AG09309 (cell line): Measurements from ENCODE around the gene CMTM7.

Experiments used
- DNase-seq: peaks from one replicate; pipeline ENCODE4 v3.0.0-alpha.2; 2010; ENCODE audit warnings: low read depth
- H3K4me3 ChIP-seq: 2 replicates; pipeline ENCODE4 v1.5.1; 2011; ENCODE audit warnings: mild to moderate bottlenecking, low read depth, low read length, moderate library complexity; ENCODE audit not compliant: control insufficient read depth
- CTCF ChIP-seq: IDR thresholded peaks from 2 replicates; pipeline ENCODE4 v1.5.1; 2011; ENCODE audit warnings: mild to moderate bottlenecking, low read depth, low read length, inconsistent platforms; ENCODE audit not compliant: insufficient read depth, control insufficient read depth; ENCODE audit errors: missing control alignments

CMTM7 gene

GRCh38 chr3:32428092-32429068 lies 36.7 kb downstream of the CMTM7 start:
- no peak for DNase-seq
- no peak overlapping the region for H3K4me3 ChIP-seq
- TF ChIP-seq CTCF, result no peak

GRCh38 chr3:32430900-32431299 lies 39.2 kb downstream of the CMTM7 start:
- TF ChIP-seq CTCF, result no peak
- no peak overlapping the region for H3K4me3 ChIP-seq
- DNase-seq, result no peak

- no peak overlapping the region for H3K4me3 ChIP-seq
- no peak for DNase-seq
- no peak for TF ChIP-seq CTCF
These were observed 39.8 kb downstream of the CMTM7 start for GRCh38 chr3:32431481-32431880.

GRCh38 chr3:32432045-32432710 lies 40.5 kb downstream of the CMTM7 start:
- no peak overlapping the region for H3K4me3 ChIP-seq
- no peak for DNase-seq
- no peak for TF ChIP-seq CTCF

- no peak for DNase-seq
- no peak for TF ChIP-seq CTCF
- no peak overlapping the region for H3K4me3 ChIP-seq
These were observed 41.3 kb downstream of the CMTM7 start for GRCh38 chr3:32432711-32433530.

- TF ChIP-seq CTCF, result no peak
- no peak for DNase-seq
- no peak overlapping the region for H3K4me3 ChIP-seq
These were observed 42.6 kb downstream of the CMTM7 start for GRCh38 chr3:32434206-32434605.
